ENCODE results near the gene GAL.
"Not testable (repeated sequence)": the region's sequence is repeated elsewhere in the genome, so short reads cannot be mapped to it uniquely, and the experiment has no call there.

The GAL gene

DNA sequence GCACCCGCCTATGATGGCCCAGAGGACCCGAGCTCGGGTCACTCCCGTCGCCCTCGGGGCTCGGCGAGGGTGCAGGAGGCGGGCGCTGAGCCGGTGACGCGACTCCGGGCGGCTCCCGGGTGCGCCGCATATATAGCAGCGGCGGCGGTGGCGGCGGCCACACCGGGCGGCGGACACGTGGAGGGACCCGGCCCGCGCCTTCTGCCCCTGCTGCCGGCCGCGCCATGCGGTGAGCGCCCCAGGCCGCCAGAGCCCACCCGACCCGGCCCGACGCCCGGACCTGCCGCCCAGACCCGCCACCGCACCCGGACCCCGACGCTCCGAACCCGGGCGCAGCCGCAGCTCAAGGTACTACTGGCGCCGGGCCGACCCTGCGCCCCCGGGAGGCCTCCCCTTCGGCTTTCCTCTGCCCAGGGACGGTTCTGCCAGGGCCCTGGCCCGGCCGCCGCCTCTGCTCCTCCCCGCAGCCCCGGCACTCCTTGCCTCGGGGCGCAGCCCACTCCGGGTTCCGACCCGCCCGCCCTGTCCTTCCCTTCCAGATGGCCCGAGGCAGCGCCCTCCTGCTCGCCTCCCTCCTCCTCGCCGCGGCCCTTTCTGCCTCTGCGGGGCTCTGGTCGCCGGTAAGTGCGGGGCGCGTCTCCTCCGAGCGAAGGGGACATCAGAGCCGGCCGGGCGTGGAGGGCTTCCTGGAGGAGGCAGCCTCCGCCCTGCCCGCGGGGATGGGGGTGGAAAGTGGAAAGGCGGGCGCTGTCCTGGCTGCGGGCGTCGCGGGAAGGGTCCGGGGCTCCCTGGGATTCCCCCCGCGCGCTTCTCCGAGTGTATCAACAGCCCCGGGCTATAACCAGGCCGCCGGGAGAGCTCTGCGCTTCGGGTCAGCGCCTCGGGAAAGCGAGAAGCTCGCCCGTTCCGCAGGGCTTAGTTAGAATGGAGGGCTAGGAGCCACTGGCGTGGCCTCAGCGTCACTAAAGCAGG is at the start of gene GAL:
TSS of gene GAL (plus strand) at position 160 of the 972 bp plus-strand sequence. CDS start at position 540, 380 bp downstream.
- DNase-seq = peak; percentile 65

- not testable (repeated sequence) for DNase-seq
These were observed 49.7 kb upstream of the GAL start for GRCh38 chr11:68634606-68635005.

GRCh38 chr11:68635172-68635571 is 49.2 kb upstream of the GAL start:
- not testable (repeated sequence) for DNase-seq

- not testable (repeated sequence) for DNase-seq
These were observed 48.5 kb upstream of the GAL start for GRCh38 chr11:68635883-68636282.

DNA sequence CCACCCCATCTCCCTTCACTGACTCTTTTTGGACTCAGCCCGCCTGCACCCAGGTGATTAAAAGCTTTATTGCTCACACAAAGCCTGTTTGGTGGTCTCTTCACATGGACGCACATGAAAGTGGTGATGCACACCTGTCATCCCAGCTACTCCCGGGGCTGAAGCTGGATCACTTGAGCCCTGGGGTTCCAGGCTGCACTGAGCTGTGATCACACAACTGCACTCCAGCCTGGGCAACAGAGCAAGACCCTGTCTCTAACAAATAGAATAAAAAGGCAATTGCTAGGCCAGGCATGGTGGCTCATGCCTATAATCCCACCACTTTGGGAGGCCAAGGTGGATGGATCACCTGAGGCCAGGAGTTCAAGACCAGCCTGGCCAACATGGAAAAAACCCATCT is 45.0 kb upstream of the GAL start:
- DNase-seq = not testable (repeated sequence)

GRCh38 chr11:68641880-68642279 is 42.5 kb upstream of the GAL start:
- no peak for DNase-seq

DNA sequence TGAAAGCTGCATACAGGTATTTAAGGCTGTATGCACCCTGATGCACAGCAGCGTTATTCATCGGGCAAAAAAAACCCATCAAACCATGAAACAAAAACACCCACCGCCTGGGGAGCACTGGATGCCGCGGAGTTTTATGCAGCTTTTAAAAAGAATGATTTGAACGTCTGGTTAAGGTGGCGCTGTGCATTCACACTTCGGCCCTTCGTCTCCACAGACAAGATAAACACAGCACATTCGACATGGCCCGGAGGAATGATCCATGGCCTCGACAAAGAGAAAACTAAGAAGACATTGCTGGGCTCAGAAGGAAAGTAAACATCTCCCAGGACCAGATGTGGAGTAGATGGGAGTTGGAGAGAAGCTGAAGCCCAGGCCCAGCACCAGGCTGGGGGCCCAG is 40.8 kb upstream of the GAL start:
- no peak for DNase-seq

- no peak for DNase-seq
These were observed 37.5 kb upstream of the GAL start for GRCh38 chr11:68646832-68647231.

GRCh38 chr11:68649851-68650555 is 34.3 kb upstream of the GAL start:
- DNase-seq = no peak

GRCh38 chr11:68650801-68651200 is 33.5 kb upstream of the GAL start:
- DNase-seq = no peak

DNA sequence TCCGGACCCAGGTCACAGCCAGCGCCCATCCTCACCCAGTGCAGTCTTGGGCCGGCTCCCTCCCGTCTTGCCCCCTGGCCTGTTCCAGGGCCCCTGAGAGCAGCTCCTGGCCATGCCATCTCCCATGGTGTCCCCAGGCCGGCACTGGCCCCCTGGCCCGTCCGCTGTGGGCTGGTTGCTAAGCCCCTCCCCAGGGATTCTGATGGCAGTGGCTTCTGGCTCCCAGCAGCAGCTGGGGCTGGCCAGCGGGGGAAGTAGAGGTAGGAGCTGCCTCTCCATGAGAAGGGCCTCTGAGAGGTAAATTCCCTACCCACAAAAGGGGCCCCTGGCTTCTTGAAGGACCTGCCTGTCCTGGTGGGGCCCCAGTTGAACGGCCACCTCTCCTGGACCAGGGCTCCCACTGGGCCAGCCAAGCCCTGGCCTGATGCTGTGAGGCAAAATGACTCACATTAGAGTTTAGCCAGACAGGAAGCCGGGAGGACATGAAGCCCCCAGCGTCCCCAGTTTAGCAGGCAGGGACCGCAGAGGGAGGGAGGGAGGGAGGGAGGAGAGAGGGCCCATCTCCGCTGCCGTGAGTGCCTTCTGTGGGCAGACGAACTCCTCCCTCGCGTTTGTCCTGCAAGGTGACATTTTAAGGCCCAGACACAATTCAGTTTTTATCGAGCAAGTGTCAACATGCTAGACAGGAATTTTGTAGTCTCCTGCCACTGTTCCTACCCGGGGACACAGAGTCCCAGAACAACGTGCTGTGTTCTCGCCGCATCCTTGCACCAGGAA is 32.9 kb upstream of the GAL start:
- DNase-seq = no peak

- DNase-seq = no peak
These were observed 32.2 kb upstream of the GAL start for GRCh38 chr11:68651985-68652682.

DNA sequence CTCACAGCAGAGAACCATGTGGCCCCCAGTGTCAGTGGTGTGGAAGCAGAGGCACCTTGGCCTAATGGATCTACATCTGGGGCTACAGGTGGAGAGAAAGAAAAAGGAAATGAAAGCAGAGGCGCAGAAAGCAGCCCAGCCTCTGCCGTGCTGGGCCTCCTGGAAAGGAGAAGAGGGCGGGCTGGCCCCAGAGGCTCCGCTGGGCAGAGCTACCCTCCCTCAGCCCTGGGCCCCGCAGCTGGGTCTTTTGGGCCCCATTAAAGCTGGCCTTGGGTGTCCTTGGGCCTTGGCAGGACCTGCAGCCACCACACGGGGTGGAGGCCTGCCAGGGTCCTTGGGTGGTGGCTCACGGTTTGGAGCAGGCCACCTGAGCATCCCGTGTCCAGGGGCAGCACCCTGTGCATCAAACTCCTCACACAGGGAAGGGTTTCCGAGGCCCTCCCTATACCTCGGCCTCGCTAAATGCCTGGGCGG is 31.6 kb upstream of the GAL start:
- no peak for DNase-seq

DNA sequence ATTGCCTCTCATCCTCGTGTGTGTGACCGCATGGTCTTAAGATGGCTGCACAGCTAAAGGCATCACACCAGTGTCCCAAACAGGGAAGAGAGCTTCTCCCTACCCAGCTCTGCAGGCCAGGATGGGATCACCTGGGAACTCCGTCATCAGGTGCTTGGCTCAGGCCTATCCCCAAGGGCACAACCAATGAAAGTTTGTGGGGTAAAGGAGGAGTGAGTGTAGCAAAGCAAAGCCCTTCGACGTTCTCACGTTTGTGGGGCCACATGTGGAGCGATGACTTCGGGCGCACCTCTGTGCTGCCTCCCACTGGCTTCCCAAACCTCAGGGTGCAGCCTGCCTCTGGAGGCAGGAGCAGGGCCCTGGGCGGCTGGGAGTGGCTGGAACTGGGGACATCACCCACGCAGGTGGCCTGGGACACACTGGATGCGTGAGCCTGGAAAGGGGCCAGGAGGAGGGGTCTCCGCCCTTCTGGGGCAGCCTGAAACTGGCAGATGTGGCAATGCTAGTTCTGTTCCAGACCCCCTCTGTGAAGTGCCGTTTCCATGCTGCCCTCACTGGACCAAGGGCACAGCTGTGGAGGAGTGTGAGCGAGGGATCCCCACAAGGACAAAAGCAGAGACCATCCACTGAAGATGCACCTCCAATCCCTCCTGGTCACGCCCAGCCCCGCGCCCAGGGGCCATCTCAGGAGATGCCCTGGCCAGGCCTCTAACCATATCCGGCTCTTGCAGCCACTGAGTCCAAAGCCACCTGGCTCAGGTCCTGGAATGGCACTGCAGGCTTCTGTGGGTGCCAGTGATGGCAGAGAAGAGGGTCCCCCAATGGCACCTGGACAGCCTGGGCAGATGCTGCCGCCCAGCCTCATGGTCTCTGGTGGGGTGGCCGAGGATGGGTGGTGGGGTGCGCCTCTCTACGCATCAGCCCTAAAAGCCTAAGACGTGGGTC is 30.6 kb upstream of the GAL start:
- DNase-seq = no peak

DNA sequence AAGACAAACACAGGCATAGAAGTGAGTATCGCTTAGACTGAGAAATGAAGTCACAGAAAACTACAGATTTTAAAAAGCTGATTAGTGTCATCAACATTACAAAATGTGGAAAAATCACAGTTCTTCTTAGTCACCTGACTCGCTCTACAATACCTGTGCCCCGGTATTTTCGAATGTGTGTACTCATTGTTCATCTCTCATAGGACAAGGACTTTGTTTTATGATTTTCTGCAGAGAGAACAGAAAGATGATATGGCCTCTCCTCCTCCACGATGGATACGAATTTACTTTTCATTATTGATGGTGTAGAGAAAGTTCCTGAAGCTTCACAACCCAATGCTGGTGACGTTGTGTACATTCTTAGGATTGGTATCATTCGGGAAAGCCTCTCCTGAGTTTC is 29.4 kb upstream of the GAL start:
- DNase-seq = no peak

- DNase-seq = no peak
These were observed 28.9 kb upstream of the GAL start for GRCh38 chr11:68655406-68655805.

GRCh38 chr11:68655806-68656205 is 28.5 kb upstream of the GAL start:
- DNase-seq = no peak

- no peak for DNase-seq
These were observed 27.1 kb upstream of the GAL start for GRCh38 chr11:68657021-68657780.

- no peak for DNase-seq
These were observed 26.2 kb upstream of the GAL start for GRCh38 chr11:68658097-68658496.

GRCh38 chr11:68658661-68659060 is 25.7 kb upstream of the GAL start:
- DNase-seq = no peak
